HEK293T (cell line): Measurements from ENCODE around the gene NFIX.

Source experiments
- ARNT ChIP-seq: fragments of 450-650 bp; IDR thresholded peaks from 2 replicates; pipeline ENCODE4 v1.6.1; 2017; ENCODE audit warnings: mild to moderate bottlenecking
- BHLHE40 ChIP-seq: fragments of 450-650 bp; IDR thresholded peaks from 2 replicates; pipeline ENCODE4 v1.6.1; 2016; ENCODE audit warnings: mild to moderate bottlenecking, moderate library complexity, borderline replicate concordance
- ELF4 ChIP-seq: fragments of 450-650 bp; IDR thresholded peaks from 2 replicates; pipeline ENCODE4 v1.6.1; 2017; ENCODE audit warnings: antibody characterized with exemption
- FOXA1 ChIP-seq: fragments of 450-650 bp; IDR thresholded peaks from 2 replicates; pipeline ENCODE4 v1.6.1; 2016; ENCODE audit warnings: mild to moderate bottlenecking
- FOXK2 ChIP-seq: fragments of 450-650 bp; IDR thresholded peaks from 2 replicates; pipeline ENCODE4 v1.6.1; 2016; ENCODE audit warnings: mild to moderate bottlenecking
- HDGF ChIP-seq: fragments of 450-650 bp; IDR thresholded peaks from 2 replicates; pipeline ENCODE4 v1.6.1; 2017; ENCODE audit warnings: antibody characterized with exemption, borderline replicate concordance
- NFRKB ChIP-seq: fragments of 450-650 bp; IDR thresholded peaks from 2 replicates; pipeline ENCODE4 v1.6.1; 2016; ENCODE audit warnings: mild to moderate bottlenecking, moderate library complexity
- SP1 ChIP-seq: fragments of 450-650 bp; IDR thresholded peaks from 2 replicates; pipeline ENCODE4 v1.6.1; 2017
- SUZ12 ChIP-seq: fragments of 450-650 bp; IDR thresholded peaks from 2 replicates; pipeline ENCODE4 v1.6.1; 2016; ENCODE audit warnings: mild to moderate bottlenecking
- TARDBP ChIP-seq: fragments of 450-650 bp; IDR thresholded peaks from 2 replicates; pipeline ENCODE4 v1.6.1; 2016

DNA sequence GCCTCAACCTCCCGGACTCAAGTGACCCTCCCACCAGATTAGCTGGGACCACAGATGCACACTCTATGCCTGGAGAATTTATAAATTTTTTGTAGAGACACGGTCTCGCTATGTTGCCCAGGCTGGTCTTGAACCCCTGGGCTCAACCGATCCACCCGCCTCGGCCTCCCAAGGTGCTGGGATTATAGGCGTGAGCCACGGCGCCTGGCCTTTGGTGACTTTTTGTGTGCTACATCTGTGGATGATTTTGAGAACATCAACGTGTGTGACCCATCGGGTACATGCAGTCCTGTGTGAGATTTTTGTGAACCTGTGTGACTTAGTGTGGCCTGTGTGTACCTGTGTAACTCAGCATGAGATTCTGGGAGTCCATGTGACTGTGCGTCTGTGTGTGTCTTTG, 8.5 kb upstream of the NFIX start:
- no peak for TF ChIP-seq FOXK2
- no peak for TF ChIP-seq NFRKB
- no peak for TF ChIP-seq SP1
- no peak for TF ChIP-seq ELF4
- no peak for TF ChIP-seq SUZ12
- no peak for TF ChIP-seq HDGF
- no peak for TF ChIP-seq TARDBP
- no peak for TF ChIP-seq ARNT
- no peak for TF ChIP-seq FOXA1
- no peak for TF ChIP-seq BHLHE40
